ENCODE data around the gene STOML2.

The STOML2 gene

GRCh38 chr9:35107297-35108290 is 4.7 kb upstream of the STOML2 start:
- no peak for DNase-seq

GRCh38 chr9:35106343-35106730 is 3.4 kb upstream of the STOML2 start:
- DNase-seq = no peak

GRCh38 chr9:35105571-35106342 is 2.8 kb upstream of the STOML2 start:
- DNase-seq = no peak

DNA sequence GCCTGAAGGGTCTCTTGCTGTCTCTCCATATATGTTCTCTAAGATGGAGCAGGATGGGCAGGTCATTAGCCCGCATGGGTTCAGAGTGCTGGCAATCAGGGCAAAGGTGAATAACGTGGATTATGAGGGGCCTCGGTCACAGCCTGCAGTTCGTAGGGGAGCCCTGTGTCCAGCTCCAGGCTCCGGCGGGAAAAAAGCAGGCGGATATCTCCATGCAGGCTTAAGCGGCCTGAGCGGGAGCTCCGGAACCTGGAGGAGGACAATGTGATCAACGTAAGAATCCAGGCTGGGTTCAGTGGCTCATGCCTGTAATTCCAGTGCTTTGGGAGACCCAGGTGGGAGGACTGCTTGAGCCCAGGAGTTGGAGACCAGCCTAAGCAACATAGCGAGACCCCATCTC is 2.2 kb upstream of the STOML2 start:
- no peak for DNase-seq

DNA sequence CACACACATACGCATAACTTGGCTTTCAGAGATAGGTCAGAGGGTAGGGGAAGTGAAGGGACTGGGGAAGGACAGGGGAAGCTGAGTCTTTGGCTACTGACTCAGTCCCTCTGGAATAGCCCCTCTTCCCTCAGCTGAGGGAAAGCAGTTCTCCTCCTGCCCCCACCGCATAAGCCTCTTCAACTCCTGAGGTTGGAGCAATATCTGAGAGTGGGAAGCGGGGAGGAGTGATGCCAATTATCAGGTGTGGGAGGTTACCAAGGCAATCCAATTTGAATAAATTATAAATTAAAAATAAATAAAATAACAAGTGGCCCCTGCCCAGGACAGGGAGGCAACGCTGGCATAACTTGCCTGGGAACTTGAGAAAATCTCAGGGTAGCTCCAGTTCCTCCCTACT is 1.7 kb upstream of the STOML2 start:
- no peak for DNase-seq

- no peak for DNase-seq
Observed at GRCh38 chr9:35103660-35104191, 795 bp upstream of the STOML2 start.

DNA sequence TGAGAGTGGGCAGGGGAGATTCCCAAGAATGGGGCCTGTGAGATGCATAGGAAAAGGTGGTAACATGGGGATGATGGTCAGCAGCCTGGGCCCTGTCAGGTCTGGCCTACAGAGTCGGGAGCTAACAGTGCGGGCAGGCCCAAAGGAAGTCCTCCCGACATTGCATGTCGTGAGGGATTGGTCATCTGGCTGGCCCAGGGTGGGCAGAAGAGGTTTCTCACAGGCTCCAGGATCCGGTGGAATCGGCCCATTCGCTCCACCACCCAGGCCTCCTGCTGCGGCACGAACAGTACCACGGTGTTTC is 514 bp downstream of the STOML2 start:
- no peak for DNase-seq

DNA sequence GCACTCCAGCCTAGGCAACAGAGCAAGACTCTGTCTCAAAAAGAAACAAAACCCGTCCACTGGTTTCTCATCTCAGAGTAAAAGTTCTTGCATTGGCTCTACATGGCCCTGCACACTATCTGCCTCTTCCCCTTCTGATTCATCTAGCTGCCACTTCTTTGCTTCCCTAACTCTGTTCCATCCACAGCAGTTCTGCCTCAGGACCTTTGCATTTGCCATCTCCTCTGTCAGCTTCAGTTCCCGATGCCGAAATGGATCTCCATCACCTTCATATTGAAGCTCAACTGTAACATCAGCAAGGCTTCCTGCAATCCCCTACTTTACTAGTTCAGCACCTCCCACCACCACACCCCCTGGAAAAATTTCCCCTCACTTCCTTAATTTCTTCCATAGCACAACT is 5.4 kb downstream of the STOML2 start:
- no peak for DNase-seq

DNA sequence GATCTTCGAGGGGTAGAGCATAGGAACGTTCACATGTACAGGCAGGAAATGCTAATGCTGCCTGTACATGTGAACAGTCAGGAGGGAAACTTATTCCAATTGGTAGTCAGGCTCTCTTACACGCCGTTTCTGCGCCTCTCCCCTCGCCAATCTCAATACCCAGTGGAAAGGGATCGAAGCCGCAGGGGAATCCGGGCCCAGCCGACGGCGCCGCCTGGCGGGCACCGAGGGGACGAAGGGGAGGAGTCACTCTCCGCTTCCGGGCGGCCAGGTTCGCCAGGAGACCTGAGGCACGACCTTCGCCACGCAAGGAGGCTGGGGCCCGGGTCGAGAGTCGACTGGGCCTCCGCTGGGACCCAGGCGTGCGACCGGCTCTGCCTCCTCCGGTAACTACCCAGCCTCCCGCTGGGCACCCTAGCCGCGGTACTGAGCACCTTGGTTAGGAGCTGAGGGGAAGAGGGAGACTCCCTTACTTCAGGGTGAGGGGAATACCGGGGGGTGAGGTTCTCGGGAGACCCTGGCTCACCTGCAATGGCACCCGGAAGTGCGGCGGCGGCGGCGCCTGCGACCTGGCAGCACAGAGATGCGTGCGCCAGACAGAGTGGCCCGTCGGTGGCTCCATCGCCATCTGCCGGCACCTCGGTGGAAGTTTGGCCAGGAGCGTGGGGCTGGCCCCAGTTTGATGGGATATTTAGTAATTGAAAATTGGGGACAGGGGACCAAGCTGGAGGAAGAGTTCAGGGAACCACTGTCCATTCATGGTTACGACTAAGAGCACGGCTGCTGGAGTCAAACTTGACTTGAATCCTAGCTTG is 6.7 kb downstream of the STOML2 start, which contains the start of gene PIGO:
Gene PIGO, minus strand, starts transcription at position 557 of the 815 bp plus-strand sequence. CDS start 1,026 bp downstream, outside the sequence.
- DNase-seq = peak; percentile 74

- DNase-seq = no peak
Observed at GRCh38 chr9:35091536-35091935, 11.4 kb downstream of the STOML2 start.

GRCh38 chr9:35089434-35089833 is 13.5 kb downstream of the STOML2 start:
- DNase-seq = no peak

DNA sequence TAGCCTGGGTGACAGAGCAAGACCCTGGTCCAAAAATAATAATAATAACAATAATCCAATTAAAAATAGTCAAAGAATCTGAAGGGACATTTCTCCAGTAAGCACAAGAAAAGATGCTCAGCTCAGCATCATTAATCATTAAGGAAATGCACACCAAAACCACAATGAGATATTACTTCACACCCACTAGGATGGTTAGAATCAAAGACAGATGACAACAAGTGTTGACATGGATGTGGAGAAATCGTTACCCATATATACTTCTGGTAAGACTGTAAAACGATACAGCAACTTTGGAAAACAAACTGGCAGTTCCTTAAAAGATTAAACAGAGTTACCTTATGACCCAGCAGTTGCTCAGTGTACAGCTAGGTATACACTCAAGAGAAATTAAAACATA is 17.9 kb downstream of the STOML2 start:
- DNase-seq = no peak

DNA sequence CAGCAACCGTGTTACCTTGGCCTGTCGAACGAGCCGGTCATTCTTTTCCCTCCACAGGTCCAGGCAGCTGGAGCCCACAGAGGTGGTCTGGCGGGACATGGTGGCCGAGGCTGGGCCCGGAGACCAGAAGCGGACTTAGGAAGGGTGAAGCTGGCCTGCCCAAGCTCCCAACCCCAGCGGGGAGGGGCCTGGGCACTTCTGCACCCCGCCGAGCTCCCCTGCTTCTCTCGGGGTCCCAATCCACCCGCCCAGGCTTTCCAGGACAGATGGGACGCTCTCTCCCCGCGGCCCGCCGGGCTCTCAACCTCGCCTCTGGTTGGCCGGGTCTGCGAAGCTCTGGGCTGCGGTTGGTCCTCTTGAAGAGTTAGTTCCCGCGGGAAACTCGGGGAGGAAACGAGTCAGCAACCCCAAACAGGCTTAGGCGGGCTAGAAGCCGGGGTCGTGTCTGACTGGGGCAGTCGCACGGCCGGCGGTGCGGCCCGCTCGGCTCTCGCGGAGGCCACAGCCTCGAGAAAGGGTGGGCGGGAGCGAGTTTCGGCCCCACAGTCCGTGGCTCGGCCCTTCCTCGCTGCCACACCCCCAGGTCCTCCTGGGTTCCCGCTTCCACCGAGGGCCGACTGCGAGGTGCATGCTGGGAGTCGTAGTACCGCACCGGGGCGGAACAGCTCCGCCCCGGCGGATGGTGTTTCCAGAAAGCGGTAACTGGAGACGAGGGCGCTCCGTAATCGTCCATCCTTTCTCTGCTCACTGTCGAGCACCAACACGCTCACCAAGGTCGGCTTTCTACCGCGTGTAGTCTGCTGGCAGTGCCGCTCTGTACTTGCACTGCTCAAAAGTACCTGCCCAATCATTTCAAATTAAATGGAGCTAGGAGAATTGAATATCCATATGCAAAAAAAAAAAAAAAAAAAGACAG is 23.2 kb downstream of the STOML2 start, which contains the start of gene FANCG:
Gene FANCG, minus strand, starts transcription at position 517 of the 916 bp plus-strand sequence. Its CDS starts 418 bp downstream, at position 99.
- peak; percentile 87 for DNase-seq

DNA sequence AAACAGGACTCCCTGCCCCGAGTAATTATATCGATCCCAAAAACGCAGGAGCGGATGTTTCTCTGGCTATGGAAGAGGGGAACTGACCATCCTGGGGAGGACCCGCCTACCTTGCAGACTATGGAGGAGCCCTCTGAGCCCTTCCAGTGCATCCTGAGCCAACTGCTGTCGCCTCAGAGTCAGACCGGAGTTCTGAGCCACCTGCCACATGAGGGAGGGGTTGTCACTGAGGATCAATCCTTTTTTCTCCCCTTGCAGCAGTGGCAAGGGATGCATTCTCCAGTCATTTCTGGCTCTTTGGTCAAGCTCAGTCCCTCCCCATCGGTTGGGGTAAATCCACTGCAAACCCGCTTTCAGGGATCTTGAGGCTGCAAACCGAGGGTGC is 23.9 kb downstream of the STOML2 start:
- peak; percentile 3 for DNase-seq

- DNase-seq = no peak
Observed at GRCh38 chr9:35078066-35078465, 24.9 kb downstream of the STOML2 start.

DNA sequence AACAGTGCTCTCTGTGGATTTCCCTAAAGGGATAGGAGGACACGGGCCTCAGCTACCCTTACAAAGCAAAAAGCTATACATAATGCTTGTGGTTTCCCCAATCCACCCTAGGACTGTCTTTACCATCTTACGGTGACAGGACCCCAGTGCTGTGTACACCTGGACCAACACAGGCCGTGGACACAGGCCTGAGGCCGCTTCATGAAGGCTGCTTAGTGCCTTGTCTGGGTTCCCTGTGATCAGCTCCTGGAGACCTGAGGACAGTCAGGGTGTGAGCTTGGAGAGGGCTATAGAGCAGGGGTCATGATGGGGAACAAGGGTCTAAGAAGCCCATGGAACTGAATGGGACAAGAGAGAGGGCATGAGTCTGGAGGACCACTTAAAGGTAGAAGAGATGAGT is 26.1 kb downstream of the STOML2 start:
- no peak for DNase-seq

GRCh38 chr9:35075358-35075757 is 27.6 kb downstream of the STOML2 start:
- no peak for DNase-seq

- DNase-seq = no peak
Observed at GRCh38 chr9:35074791-35075190, 28.1 kb downstream of the STOML2 start.

DNA sequence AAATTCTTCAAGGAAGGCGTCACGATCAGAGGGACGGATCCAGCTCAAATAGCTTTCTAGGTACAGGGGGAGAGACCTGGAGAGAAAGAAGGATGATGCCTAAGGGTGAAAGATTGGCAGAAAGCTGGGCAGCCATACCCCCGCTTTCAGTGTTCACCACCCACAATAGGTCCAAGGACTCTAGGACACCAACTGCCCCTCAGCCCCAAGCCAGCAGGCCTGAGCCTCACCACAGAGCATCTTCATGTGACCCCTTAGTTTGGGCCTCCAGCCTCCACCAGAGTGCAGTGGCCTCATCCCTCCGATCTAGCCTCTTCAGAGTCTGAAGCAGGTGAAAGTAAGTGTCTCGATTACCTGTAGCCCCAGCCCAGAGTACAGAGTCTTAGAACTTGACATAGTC is 28.8 kb downstream of the STOML2 start:
- no peak for DNase-seq

- DNase-seq = no peak
Observed at GRCh38 chr9:35073279-35073612, 29.7 kb downstream of the STOML2 start.

DNA sequence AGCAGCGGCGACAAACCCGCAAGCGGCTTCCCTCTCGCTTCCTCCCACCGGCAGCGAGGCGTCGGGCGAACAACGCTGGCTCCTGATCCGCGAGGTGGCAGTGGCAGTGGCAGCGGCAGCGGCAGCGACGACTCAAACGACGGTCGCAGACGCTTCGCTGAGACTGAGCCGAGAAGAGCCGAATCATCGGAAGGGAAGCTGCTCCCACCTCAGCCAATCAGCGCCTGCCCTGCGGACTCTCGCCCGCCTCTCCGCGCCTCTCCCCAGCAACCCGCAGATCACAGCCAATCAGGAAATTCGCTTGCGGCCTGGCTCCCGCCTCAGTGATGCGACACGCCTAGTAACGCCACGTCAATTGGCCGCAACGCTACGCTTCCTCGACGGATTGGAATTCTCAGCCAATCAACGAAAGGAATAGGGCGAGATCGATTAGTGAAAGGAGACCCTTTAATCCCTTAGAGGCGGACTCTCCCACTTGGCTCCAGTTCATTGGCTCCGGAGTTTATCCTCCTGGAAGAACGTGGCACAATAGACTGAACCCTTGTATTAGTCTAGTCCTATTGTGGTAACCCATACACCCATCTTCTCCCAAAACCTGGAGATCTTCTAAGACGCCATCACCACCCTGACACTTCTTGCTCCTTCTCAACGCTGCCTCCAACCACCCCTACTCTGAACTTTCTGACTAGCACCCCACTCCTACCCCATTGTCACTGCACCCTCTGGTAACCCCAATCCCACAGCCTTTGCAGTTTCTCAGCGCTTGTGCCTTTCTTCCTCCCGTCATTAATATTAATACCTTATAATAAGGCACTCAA is 30.3 kb downstream of the STOML2 start, which contains the start of gene VCP:
Gene VCP, minus strand, starts transcription at position 165 of the 818 bp plus-strand sequence. CDS start 272 bp downstream, outside the sequence.
- DNase-seq = peak; percentile 94

All from NCI-H2171 treated with DMSO at 0.1 percent for 48 hours (cell line).